Subcutaneous abdominal adipose tissue (tissue), 5 donors: ENCODE measurements around the gene NOTCH2.

ENCODE experiments used
- H3K27ac ChIP-seq: one replicate; pipeline ENCODE4 v1.7.0; 2013; ENCODE audit warnings: low read depth, mild to moderate bottlenecking, inconsistent platforms, low read length, moderate library complexity
- H3K27me3 ChIP-seq, 5 donors: one replicate each; pipeline ENCODE4 v1.7.0; 2013; ENCODE audit warnings: low read length in 5 of 5, inconsistent platforms in 1 of 5; ENCODE audit not compliant: control insufficient read depth in 5 of 5, insufficient read depth in 4 of 5
- H3K36me3 ChIP-seq, 5 donors: one replicate each; pipeline ENCODE4 v1.7.0; 2013; ENCODE audit warnings: low read length in 5 of 5; ENCODE audit not compliant: control insufficient read depth in 5 of 5, insufficient read depth in 5 of 5
- H3K4me1 ChIP-seq, 5 donors: one replicate each; pipeline ENCODE4 v1.7.0; 2013; ENCODE audit warnings: low read length in 5 of 5, mild to moderate bottlenecking in 3 of 5, moderate library complexity in 1 of 5; ENCODE audit not compliant: control insufficient read depth in 5 of 5, insufficient read depth in 5 of 5
- H3K4me3 ChIP-seq, 5 donors: one replicate each; pipeline ENCODE4 v1.7.0; 2013; ENCODE audit warnings: low read length in 5 of 5, low read depth in 1 of 5
- H3K9ac ChIP-seq, 5 donors: one replicate each; pipeline ENCODE4 v1.7.0; 2013; ENCODE audit warnings: low read length in 5 of 5, mild to moderate bottlenecking in 4 of 5, moderate library complexity in 3 of 5
- H3K9me3 ChIP-seq, 5 donors: one replicate each; pipeline ENCODE4 v1.7.0; 2013; ENCODE audit warnings: low read length in 5 of 5; ENCODE audit not compliant: control insufficient read depth in 5 of 5
- donor health status: healthy.
- donor health status: healthy.
- donor health status: healthy.
- donor health status: healthy.
- donor health status: healthy.

The NOTCH2 gene

DNA sequence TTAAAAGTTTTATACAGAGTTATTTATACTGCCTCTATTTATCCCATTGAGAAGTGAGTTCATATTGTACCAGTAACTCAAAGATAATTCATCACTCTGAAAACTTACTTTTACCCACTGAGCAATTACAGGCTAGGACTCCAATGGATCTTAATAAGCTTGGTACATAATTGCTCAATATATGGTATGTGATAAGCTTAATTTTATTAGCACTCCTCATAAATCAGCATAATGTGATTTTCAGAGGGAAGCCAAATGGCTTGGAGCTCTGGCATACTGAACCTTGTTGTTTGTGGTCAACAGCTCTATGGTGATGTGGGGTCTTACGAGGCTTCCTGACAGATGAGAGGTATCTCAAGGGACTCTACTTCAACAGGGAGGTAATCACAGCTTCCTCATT is 199.5 kb downstream of the NOTCH2 start:
- no peak overlapping the region for H3K4me3 ChIP-seq
- H3K27me3 ChIP-seq, result no peaks in the 10 kb centered on the region

DNA sequence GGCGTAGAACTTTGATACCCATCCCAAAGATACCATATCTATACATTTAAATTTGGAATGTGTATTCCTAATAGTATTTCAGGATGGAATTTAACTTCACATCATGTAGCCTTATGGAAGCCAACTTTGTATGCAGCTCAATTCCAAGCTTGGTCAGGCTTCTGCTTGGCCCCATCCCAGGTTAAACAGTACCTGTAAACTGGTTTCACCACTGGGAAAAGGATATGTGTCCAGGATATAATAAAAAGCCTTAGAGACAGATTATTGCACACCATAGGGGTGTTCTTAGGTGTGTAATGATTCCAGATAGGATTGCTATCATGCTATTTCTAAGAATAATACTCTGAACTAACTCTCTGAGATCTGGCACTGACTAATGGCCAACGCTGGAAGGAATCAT is 201.3 kb downstream of the NOTCH2 start:
- Histone ChIP-seq H3K4me1 (peaks cover 0 to 8% (median 6%) of the 10 kb centered on the region in 5 donors), H3K9me3 (no peaks in the 10 kb centered on the region), H3K27me3 (no peaks in the 10 kb centered on the region), H3K4me3 (no peak overlapping the region), H3K9ac (no peak overlapping the region), H3K27ac (no peak overlapping the region), H3K36me3 (no peaks in the 10 kb centered on the region)

More for the DNA sequence above, 199.5 kb downstream of the NOTCH2 start:
- Histone ChIP-seq H3K9me3 (no peaks in the 10 kb centered on the region), H3K4me1 (peaks cover 0 to 13% (median 11%) of the 10 kb centered on the region in 5 donors), H3K27ac (no peak overlapping the region), H3K36me3 (no peaks in the 10 kb centered on the region), H3K9ac (no peak overlapping the region)

DNA sequence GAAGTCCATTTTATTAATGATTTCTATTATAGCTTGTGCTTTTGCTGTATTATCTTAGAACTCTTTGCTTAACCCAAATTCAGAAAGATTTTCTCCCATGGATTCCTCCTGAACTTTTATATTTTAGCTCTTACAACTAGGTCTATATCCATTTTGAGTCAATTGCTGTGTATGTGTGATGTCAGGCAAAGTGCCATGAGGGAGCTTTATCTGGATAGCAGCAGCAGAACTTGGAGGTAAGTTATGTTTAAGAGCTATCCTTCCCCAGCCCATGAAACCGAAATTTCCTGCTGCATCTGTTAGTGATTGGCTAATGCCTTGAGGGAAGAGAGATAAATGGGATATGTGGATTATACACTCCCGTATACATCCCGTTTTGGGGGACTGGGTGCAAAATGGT is 203.0 kb downstream of the NOTCH2 start:
- peaks cover 0 to 6% (median 5%) of the 10 kb centered on the region in 5 donors for H3K4me1 ChIP-seq
- no peaks in the 10 kb centered on the region for H3K9me3 ChIP-seq
- H3K36me3 ChIP-seq, result no peaks in the 10 kb centered on the region
- no peak overlapping the region for H3K4me3 ChIP-seq
- peak overlapping the region in 1 of 5 donors; percentile 40 for H3K9ac ChIP-seq
- no peak overlapping the region for H3K27ac ChIP-seq
- no peaks in the 10 kb centered on the region for H3K27me3 ChIP-seq

DNA sequence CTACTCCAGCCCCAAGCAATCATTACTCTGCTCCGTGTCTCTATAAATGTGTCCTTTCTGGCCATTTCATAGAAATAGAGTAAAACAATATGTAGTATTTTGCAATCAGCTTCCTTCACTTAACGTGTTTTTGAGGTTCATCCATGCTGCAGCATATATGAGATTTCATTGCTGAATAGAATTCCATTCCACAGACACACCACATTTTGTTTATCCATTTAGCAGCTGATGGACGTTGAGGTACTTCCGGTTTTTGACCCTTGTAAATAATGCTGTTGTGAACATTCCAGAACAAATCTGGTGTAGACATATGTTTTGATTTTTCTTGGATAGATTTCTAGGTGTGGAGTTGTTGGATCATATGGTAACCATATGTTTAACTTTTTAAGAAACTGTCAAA is 203.8 kb downstream of the NOTCH2 start:
- no peaks in the 10 kb centered on the region for H3K36me3 ChIP-seq
- H3K4me3 ChIP-seq, result no peak overlapping the region
- H3K27me3 ChIP-seq, result no peaks in the 10 kb centered on the region
- no peaks in the 10 kb centered on the region for H3K4me1 ChIP-seq
- H3K27ac ChIP-seq, result no peak overlapping the region
- H3K9ac ChIP-seq, result no peak overlapping the region
- H3K9me3 ChIP-seq, result no peaks in the 10 kb centered on the region

DNA sequence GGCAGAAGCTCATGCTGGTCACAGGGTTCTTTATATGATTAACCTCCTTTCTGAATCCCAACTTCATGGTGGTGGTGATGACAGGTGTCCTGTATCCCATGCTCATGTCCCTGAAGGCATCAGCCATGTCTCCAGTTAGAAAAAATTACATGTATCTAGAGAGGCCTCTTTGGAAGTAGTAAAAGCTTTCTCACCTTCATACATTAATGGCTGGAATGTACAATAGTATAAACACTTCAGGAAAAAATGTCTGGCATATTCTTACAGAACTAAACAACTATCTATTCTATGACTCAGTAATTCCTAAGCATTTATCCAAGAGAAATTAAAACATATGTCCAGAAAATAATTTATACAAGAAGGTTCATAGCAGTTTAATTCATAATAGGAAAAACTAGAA is 207.2 kb downstream of the NOTCH2 start:
- H3K4me3 ChIP-seq, result no peak overlapping the region
- H3K27ac ChIP-seq, result no peak overlapping the region
- H3K36me3 ChIP-seq, result no peaks in the 10 kb centered on the region
- H3K9ac ChIP-seq, result no peak overlapping the region
- peaks cover 0 to 4% (median 0%) of the 10 kb centered on the region in 5 donors for H3K27me3 ChIP-seq
- H3K9me3 ChIP-seq, result no peaks in the 10 kb centered on the region
- peaks cover 0 to 3% (median 2%) of the 10 kb centered on the region in 5 donors for H3K4me1 ChIP-seq
